Measurements from ENCODE around the gene MCC. TPM values are rescaled to one million over a fixed set of nuclear protein-coding genes. Genes with fewer than 3 reads are reported as not detected.

The MCC gene
- total and polyA plus RNA-seq, 9 donors: 29.8 to 262 (median 108) TPM

- no peak for DNase-seq
- H3K27me3 ChIP-seq: no peaks in the 10 kb centered on the region
- H3K9me3 ChIP-seq: no peaks in the 10 kb centered on the region
- TF ChIP-seq EP300 (IDR thresholded peaks at IDR 0.05) (no peak), POLR2A (IDR thresholded peaks at IDR 0.05) (no peak), CTCF (IDR thresholded peaks at IDR 0.05) (no peak)
- no peak overlapping the region for H3K4me3 ChIP-seq
- peaks cover 8% of the 10 kb centered on the region for H3K4me1 ChIP-seq (ENCODE audit: insufficient read depth)
- intact Hi-C loops (cut with DNase I): no loop called here
- WGBS, 3 donors: 85 to 91% (median 90%) methylated on average over 6 of the region's 6 CpGs
- no peaks in the 10 kb centered on the region for H3K36me3 ChIP-seq
- H3K27ac ChIP-seq: no peak overlapping the region
These were observed 294.1 kb downstream of the MCC start for GRCh38 chr5:113194125-113194524.

GRCh38 chr5:113193311-113193978 lies 294.8 kb downstream of the MCC start:
- H3K27me3 ChIP-seq: no peaks in the 10 kb centered on the region
- no peaks in the 10 kb centered on the region for H3K36me3 ChIP-seq
- no peak overlapping the region for H3K27ac ChIP-seq
- no peak overlapping the region for H3K4me3 ChIP-seq
- H3K9me3 ChIP-seq: no peaks in the 10 kb centered on the region
- DNase-seq: no peak
- WGBS, 3 donors: 25 to 41% (median 30%) methylated on average over 5 of the region's 5 CpGs
- TF ChIP-seq CTCF (IDR thresholded peaks at IDR 0.05) (no peak), EP300 (IDR thresholded peaks at IDR 0.05) (no peak), POLR2A (IDR thresholded peaks at IDR 0.05) (no peak)
- intact Hi-C loops (cut with DNase I): no loop called here
- peaks cover 12% of the 10 kb centered on the region for H3K4me1 ChIP-seq (ENCODE audit: insufficient read depth)

GRCh38 chr5:113192541-113192940 lies 295.7 kb downstream of the MCC start:
- H3K27ac ChIP-seq: no peak overlapping the region
- H3K4me1 ChIP-seq (ENCODE audit: insufficient read depth): peaks cover 10% of the 10 kb centered on the region
- TF ChIP-seq EP300 (IDR thresholded peaks at IDR 0.05): no peak
- no peak for TF ChIP-seq CTCF (IDR thresholded peaks at IDR 0.05)
- TF ChIP-seq POLR2A (IDR thresholded peaks at IDR 0.05): no peak
- DNase-seq: no peak
- WGBS, 3 donors: 94 to 97% (median 94%) methylated on average over 2 of the region's 2 CpGs
- H3K9me3 ChIP-seq: no peaks in the 10 kb centered on the region
- intact Hi-C loops (cut with DNase I): no loop called here
- H3K36me3 ChIP-seq: no peaks in the 10 kb centered on the region
- H3K4me3 ChIP-seq: no peak overlapping the region
- no peaks in the 10 kb centered on the region for H3K27me3 ChIP-seq

- 81 to 89% (median 84%) methylated on average over 5 of the region's 5 CpGs for WGBS, 3 donors
- Histone ChIP-seq H3K27me3 (no peaks in the 10 kb centered on the region), H3K4me1 (ENCODE audit: insufficient read depth) (peaks cover 11% of the 10 kb centered on the region), H3K36me3 (no peaks in the 10 kb centered on the region), H3K9me3 (no peaks in the 10 kb centered on the region), H3K4me3 (no peak overlapping the region), H3K27ac (no peak overlapping the region)
- intact Hi-C loops (cut with DNase I): no loop called here
- DNase-seq: no peak
- no peak for TF ChIP-seq CTCF (IDR thresholded peaks at IDR 0.05)
- TF ChIP-seq EP300 (IDR thresholded peaks at IDR 0.05): no peak
- TF ChIP-seq POLR2A (IDR thresholded peaks at IDR 0.05): no peak
These were observed 297.9 kb downstream of the MCC start for GRCh38 chr5:113190347-113190746.

Data from ovary (tissue), 9 donors.